GM10266 (cell line): Measurements from ENCODE around the gene CRACDL.

Experiments
- DNase-seq: peaks from one replicate; pipeline ENCODE4 v3.0.0; 2012; ENCODE audit errors: extremely low spot score
- TF ChIP-seq, protein P1 (sequence below): IDR thresholded peaks from 2 replicates; pipeline ENCODE4 v1.5.1; 2012; ENCODE audit warnings: mild to moderate bottlenecking, low read depth; ENCODE audit not compliant: control insufficient read depth, insufficient read depth; ENCODE audit errors: missing control alignments

Gene CRACDL

DNA sequence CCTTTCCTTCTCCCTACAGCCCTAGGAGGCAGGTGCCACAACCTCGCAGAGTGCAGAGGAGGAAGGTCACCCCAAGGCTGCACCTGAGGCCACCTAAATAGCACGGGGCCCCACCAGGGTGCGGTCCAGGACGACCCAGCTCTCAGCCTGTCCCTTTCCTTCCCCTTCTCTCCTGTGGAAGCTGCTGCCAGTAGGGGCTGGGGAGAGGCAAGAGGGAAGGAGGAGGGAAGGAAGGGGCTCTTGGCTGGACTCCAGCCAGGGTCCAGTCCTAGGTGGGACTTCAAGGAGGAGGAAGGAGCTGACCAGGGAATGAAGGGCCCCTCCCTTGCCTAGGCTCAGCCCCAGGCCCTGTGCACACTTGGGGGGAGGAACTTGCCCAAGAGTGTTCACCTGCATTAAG lies 11.1 kb downstream of the CRACDL start:
- DNase-seq, result no peak
- TF ChIP-seq, protein P1, sequence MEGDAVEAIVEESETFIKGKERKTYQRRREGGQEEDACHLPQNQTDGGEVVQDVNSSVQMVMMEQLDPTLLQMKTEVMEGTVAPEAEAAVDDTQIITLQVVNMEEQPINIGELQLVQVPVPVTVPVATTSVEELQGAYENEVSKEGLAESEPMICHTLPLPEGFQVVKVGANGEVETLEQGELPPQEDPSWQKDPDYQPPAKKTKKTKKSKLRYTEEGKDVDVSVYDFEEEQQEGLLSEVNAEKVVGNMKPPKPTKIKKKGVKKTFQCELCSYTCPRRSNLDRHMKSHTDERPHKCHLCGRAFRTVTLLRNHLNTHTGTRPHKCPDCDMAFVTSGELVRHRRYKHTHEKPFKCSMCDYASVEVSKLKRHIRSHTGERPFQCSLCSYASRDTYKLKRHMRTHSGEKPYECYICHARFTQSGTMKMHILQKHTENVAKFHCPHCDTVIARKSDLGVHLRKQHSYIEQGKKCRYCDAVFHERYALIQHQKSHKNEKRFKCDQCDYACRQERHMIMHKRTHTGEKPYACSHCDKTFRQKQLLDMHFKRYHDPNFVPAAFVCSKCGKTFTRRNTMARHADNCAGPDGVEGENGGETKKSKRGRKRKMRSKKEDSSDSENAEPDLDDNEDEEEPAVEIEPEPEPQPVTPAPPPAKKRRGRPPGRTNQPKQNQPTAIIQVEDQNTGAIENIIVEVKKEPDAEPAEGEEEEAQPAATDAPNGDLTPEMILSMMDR, result no peak

DNA sequence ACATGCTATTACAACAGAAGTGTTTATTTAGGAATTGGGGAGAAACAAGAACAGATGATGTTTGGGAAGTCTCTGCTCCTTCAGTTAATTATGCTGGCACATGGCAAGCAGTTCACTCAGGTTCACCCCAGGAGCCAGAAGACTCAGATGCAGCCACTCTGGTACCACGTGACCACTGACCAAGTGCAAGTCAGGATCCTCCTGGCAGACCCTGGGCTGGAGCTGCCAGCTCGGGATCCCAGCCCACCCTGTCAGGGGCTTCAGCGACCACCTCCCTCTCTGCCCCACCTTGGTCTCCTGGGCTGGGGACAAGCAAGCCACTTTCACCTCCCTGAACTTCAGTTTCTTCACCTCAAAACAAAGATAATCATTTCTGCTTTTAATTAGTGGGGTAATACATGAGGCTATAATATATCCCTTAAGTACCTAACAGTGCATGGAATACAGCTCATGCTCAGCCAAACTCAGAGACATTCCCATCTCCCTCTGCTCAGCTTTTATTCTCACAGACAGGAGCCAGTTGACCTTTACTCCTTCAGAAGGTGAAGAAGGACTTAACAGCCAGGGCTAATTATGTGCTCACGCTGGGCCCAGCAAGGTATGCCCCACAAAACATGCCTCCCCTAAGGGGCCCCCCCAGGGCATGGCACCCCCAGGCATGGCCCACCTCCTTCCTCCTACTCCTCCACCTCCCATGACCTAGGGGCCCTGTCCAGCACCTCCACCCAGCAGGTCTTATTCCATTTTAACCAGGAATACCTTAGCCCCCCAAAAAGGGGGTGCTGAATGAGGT lies 11.8 kb downstream of the CRACDL start:
- TF ChIP-seq, protein P1, result no peak

DNA sequence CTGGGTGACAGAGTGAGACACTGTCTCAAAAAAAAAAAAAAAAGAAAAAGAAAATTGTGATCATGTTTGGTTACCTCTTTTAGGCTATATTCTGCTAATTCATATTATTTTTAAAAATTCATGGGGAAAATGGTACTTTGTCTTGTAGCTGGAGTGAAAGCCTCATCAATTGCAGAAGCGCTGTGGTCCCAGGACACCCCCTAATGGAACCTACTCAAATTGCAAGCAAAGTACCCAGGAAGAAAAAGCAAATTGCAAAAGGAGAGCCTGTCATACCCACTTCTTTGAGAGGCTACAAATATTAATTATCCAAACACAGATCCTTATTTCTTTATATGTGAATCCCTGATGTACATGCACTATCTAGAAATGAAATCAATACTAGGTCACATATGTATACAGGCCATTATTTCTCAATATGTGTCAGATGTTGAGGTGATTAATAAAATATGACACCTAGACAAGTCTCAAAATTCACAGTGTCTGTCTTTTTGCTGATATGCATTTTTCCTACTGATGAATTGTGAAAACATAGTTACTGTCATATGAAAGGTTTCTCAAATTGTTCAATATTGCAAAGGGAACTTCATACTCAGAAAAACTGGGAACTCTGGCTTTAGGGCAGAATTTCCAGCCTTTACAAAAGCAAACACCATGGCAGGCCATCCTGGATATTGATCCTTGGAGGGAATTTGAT lies 12.6 kb downstream of the CRACDL start:
- TF ChIP-seq, protein P1, result no peak
- no peak for DNase-seq

More for the DNA sequence above, 11.8 kb downstream of the CRACDL start:
- DNase-seq, result no peak

DNA sequence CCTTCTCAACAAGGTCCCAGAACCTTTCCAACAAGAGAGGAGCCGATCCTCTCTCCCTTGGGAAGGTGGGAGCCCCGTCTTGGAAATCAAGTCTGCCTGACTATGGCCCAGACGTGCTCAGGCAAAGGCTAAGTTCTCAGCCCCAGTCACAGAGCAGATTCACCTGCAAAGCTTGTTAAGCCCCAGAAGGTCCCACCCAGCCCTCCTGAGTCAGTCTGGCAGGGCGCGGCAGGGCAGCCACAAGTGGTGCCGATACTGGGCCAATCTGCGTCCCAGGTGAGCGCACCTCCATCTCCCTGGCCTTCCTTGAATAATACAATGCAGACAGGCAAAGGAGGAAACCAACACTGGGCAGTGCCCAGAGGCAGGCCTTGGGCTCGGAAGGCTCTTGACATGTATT lies 15.0 kb downstream of the CRACDL start:
- no peak for DNase-seq
- TF ChIP-seq, protein P1, result no peak

DNA sequence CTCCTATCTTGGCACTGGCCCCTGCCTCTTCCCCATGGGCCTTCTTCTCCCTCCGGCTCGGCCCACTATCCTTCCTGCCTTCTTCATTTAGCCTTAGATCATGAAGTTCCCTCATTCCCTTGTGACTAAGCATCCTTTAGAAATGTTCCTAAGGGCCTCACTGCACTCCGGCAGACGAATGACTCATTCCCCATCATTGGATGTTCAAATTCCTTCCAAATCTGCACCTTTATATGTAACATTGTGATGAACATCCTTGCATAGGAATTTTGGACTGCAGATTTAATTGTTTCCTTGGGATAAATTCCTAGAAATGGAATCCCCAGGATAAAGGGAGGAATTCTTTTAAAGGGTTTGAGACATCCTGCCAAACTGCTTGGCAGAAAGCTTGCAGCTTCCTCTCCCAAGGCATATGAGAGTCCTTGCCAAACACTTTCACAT lies 19.0 kb downstream of the CRACDL start:
- no peak for DNase-seq
- TF ChIP-seq, protein P1, result no peak

DNA sequence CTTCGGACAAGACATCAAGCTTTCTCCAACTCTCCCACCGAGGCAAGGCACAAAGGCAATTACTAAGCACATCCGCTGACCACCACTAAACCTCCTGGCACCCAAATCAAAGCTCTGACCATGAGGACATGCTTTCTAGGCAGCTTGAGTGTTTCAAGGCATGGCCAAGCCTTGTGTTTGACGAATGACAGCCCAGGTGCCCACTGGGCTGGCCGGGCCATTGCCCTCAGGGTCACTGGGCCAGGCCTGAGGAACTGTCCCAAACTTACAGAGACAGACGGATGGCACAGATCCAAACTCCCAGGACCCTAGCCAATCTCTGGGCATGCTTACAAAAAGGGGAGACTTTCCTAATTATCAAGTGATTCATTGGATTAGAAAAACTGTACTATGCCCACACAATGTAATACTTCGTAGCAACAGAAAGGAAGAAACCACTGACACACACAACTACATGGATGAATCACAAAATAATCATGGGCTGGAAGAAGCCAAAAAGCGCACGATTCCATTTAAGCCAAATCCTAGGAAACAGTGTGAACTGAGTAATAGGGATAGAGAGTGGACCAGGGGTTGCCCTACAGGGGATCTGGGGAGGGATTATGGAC lies 20.2 kb downstream of the CRACDL start:
- TF ChIP-seq, protein P1, result no peak
- DNase-seq, result no peak
